HEK293 (cell line): ENCODE results near the gene QRICH1.

Experiments used
- CTCF ChIA-PET: fragments of 350-600 bp; formaldehyde crosslinking; extraction: SDS; loops from one replicate; lab custom pipeline; 2021; ENCODE audit warnings: antibody characterized with exemption; lab: Yijun Ruan, JAX
- POLR2A ChIA-PET: fragments of 300-600 bp; formaldehyde crosslinking; extraction: SDS; loops from one replicate; lab custom pipeline; 2020; ENCODE audit warnings: antibody characterized with exemption, inconsistent platforms; lab: Yijun Ruan, JAX
- H3K27ac ChIP-seq: fragments of 200-500 bp; sonication (Bioruptor generic); 2 replicates; pipeline ENCODE4 v1.5.1; 2014; ENCODE audit warnings: low read depth, low read length, control low read depth, inconsistent platforms; ENCODE audit errors: extremely low read depth
- H3K36me3 ChIP-seq, 2 experiments: fragments of 200-500 bp in 1 of 2; sonication (Bioruptor generic) in 1 of 2; 1 replicate in 1 of 2; 2 replicates in 1 of 2; pipeline ENCODE4 v1.5.1; 2014 to 2017; ENCODE audit warnings: inconsistent platforms in 2 of 2, low read length in 2 of 2; ENCODE audit not compliant: control insufficient read depth in 2 of 2, insufficient read depth in 1 of 2
- H3K4me1 ChIP-seq: fragments of 200-500 bp; sonication (Bioruptor generic); 2 replicates; pipeline ENCODE4 v1.5.1; 2014; ENCODE audit warnings: mild to moderate bottlenecking, low read length, inconsistent platforms; ENCODE audit not compliant: control insufficient read depth, insufficient read depth
- H3K4me3 ChIP-seq: 2 replicates; pipeline ENCODE4 v1.5.1; 2011; ENCODE audit warnings: low read depth, mild to moderate bottlenecking, control low read depth, low read length, moderate library complexity
- H3K9me3 ChIP-seq: fragments of 200-500 bp; sonication (Bioruptor generic); 2 replicates; pipeline ENCODE4 v1.5.1; 2014; ENCODE audit warnings: low read depth, low read length, inconsistent platforms; ENCODE audit not compliant: control insufficient read depth, insufficient read depth
- ELK4 ChIP-seq: IDR thresholded peaks from 2 replicates; pipeline ENCODE4 v1.6.1; 2011; ENCODE audit warnings: mild to moderate bottlenecking, low read depth, low read length, borderline replicate concordance
- IKZF3 ChIP-seq: fragments of 450-650 bp; IDR thresholded peaks from 2 replicates; pipeline ENCODE4 v1.5.0; 2018; ENCODE audit warnings: missing biosample characterization, mild to moderate bottlenecking, missing genetic modification characterization, moderate library complexity
- KLF7 ChIP-seq: fragments of 450-650 bp; formaldehyde crosslinking; IDR thresholded peaks from 2 replicates; pipeline ENCODE4 v1.5.1; 2016; ENCODE audit warnings: missing biosample characterization, missing genetic modification characterization, borderline replicate concordance
- KLF8 ChIP-seq: fragments of 450-650 bp; formaldehyde crosslinking; IDR thresholded peaks from 2 replicates; pipeline ENCODE4 v1.5.1; 2016; ENCODE audit warnings: missing biosample characterization, missing genetic modification characterization
- PRDM10 ChIP-seq: fragments of 450-650 bp; formaldehyde crosslinking; IDR thresholded peaks from 2 replicates; pipeline ENCODE4 v1.5.1; 2016; ENCODE audit warnings: missing biosample characterization, missing genetic modification characterization
- PRDM4 ChIP-seq: fragments of 450-650 bp; formaldehyde crosslinking; IDR thresholded peaks from 2 replicates; pipeline ENCODE4 v1.5.1; 2017; ENCODE audit warnings: missing biosample characterization, missing genetic modification characterization
- RBAK ChIP-seq: fragments of 450-650 bp; formaldehyde crosslinking; IDR thresholded peaks from 2 replicates; pipeline ENCODE4 v1.5.1; 2016; ENCODE audit warnings: missing biosample characterization, missing genetic modification characterization
- ZBTB21 ChIP-seq: fragments of 450-650 bp; formaldehyde crosslinking; IDR thresholded peaks from 2 replicates; pipeline ENCODE4 v1.5.1; 2017; ENCODE audit warnings: missing biosample characterization, missing genetic modification characterization
- ZEB2 ChIP-seq: fragments of 450-650 bp; formaldehyde crosslinking; IDR thresholded peaks from 2 replicates; pipeline ENCODE4 v1.5.1; 2016; ENCODE audit warnings: missing biosample characterization, missing genetic modification characterization
- ZFHX2 ChIP-seq: fragments of 450-650 bp; formaldehyde crosslinking; conservative IDR thresholded peaks from 2 replicates; pipeline ENCODE4 v1.5.1; 2016; ENCODE audit warnings: missing biosample characterization, missing genetic modification characterization
- ZNF202 ChIP-seq: fragments of 450-650 bp; formaldehyde crosslinking; IDR thresholded peaks from 2 replicates; pipeline ENCODE4 v1.5.1; 2016; ENCODE audit warnings: missing biosample characterization, missing genetic modification characterization, borderline replicate concordance
- ZNF26 ChIP-seq: fragments of 450-650 bp; formaldehyde crosslinking; IDR thresholded peaks from 2 replicates; pipeline ENCODE4 v1.5.1; 2016; ENCODE audit warnings: missing biosample characterization, missing genetic modification characterization
- ZNF280D ChIP-seq: fragments of 450-650 bp; formaldehyde crosslinking; IDR thresholded peaks from 2 replicates; pipeline ENCODE4 v1.5.1; 2016; ENCODE audit warnings: missing biosample characterization, missing genetic modification characterization
- ZNF302 ChIP-seq: fragments of 450-650 bp; formaldehyde crosslinking; IDR thresholded peaks from 2 replicates; pipeline ENCODE4 v1.5.1; 2016; ENCODE audit warnings: missing biosample characterization, missing genetic modification characterization, low read depth
- ZNF335 ChIP-seq: fragments of 450-650 bp; formaldehyde crosslinking; conservative IDR thresholded peaks from 2 replicates; pipeline ENCODE4 v1.5.1; 2016; ENCODE audit warnings: missing biosample characterization, missing genetic modification characterization
- ZNF37A ChIP-seq: fragments of 450-650 bp; IDR thresholded peaks from 2 replicates; pipeline ENCODE4 v1.5.1; 2018; ENCODE audit warnings: missing biosample characterization, missing genetic modification characterization
- ZNF394 ChIP-seq: fragments of 450-650 bp; formaldehyde crosslinking; IDR thresholded peaks from 2 replicates; pipeline ENCODE4 v1.5.1; 2016; ENCODE audit warnings: missing biosample characterization, missing genetic modification characterization, mild to moderate bottlenecking, moderate library complexity, borderline replicate concordance
- ZNF398 ChIP-seq: fragments of 450-650 bp; formaldehyde crosslinking; IDR thresholded peaks from 2 replicates; pipeline ENCODE4 v1.5.1; 2017; ENCODE audit warnings: missing biosample characterization, missing genetic modification characterization
- ZNF658 ChIP-seq: fragments of 450-650 bp; formaldehyde crosslinking; IDR thresholded peaks from 2 replicates; pipeline ENCODE4; 2016; ENCODE audit warnings: missing biosample characterization, missing genetic modification characterization
- ZNF791 ChIP-seq: fragments of 450-650 bp; formaldehyde crosslinking; IDR thresholded peaks from 2 replicates; pipeline ENCODE4 v1.5.1; 2016; ENCODE audit warnings: missing biosample characterization, missing genetic modification characterization
- ZNF830 ChIP-seq: fragments of 450-650 bp; IDR thresholded peaks from 2 replicates; pipeline ENCODE4 v1.5.0; 2018; ENCODE audit warnings: missing biosample characterization, missing genetic modification characterization, low read depth, mild to moderate bottlenecking, moderate library complexity

QRICH1 gene

GRCh38 chr3:49028673-49029562, 65.0 kb downstream of the QRICH1 start, which contains the start of gene IMPDH2:
TSS of gene IMPDH2 (minus strand) at chr3:49029398. CDS start at chr3:49029350, 48 bp downstream.
- peak within 1 kb of the TSS; percentile 58 for H3K27ac ChIP-seq
- peaks cover 5 to 89% of the 10 kb centered on the region in 2 experiments; a peak in 2 of 3 replicates for H3K36me3 ChIP-seq
- no peaks in the 10 kb centered on the region for H3K4me1 ChIP-seq
- no peaks in the 10 kb centered on the region for H3K9me3 ChIP-seq
- CTCF ChIA-PET: interaction anchor here (0.5 to 1.1 kb wide), 3 partner anchors 41 to 63 kb away, joined by 3 to 5 read pairs (median 3); no protein-coding TSS in a partner anchor
- POLR2A ChIA-PET: interaction anchor here (0.6 to 1.9 kb wide), 25 partner anchors 8 to 642 kb away, joined by 3 to 28 read pairs (median 3); partner anchors contain the start of genes DALRD3, KLHDC8B, LAMB2 and P4HTM
- peak within 1 kb of the TSS; percentile 83 for H3K4me3 ChIP-seq
- TF ChIP-seq PRDM4 (tag by site-specific recombination): 0 out of 2 replicates have a peak, but pooled peaks have one; percentile 22
- TF ChIP-seq ZNF791 (tag by site-specific recombination): no peak
- no peak for TF ChIP-seq ZNF830 (tag by site-specific recombination)
- TF ChIP-seq ZNF398: peak; percentile 39; the same call in 1 of the 2 replicates
- no peak for TF ChIP-seq IKZF3 (tag by site-specific recombination)
- 0 out of 2 replicates have a peak, but pooled peaks have one; percentile 66 for TF ChIP-seq KLF8 (tag by site-specific recombination)
- TF ChIP-seq ZFHX2 (tag by site-specific recombination): peak; percentile 91
- TF ChIP-seq ZNF394 (tag by site-specific recombination): peak; percentile 36
- TF ChIP-seq KLF7: 0 out of 2 replicates have a peak, but pooled peaks have one; percentile 59
- TF ChIP-seq ZNF302 (tag by site-specific recombination): no peak
- no peak; the same call in 1 of the 2 replicates for TF ChIP-seq ZEB2 (tag by site-specific recombination)
- peak; percentile 70 for TF ChIP-seq PRDM10 (tag by site-specific recombination)
- TF ChIP-seq ZNF26 (tag by site-specific recombination): no peak
- TF ChIP-seq ZBTB21 (tag by site-specific recombination): peak; percentile 96
- no peak for TF ChIP-seq ZNF202
- TF ChIP-seq ZNF280D (tag by site-specific recombination): no peak
- peak; percentile 82 for TF ChIP-seq ZNF335 (tag by site-specific recombination)
- TF ChIP-seq RBAK (tag by site-specific recombination): no peak
- no peak for TF ChIP-seq ELK4
- TF ChIP-seq ZNF37A (tag by site-specific recombination): no peak
- no peak for TF ChIP-seq ZNF658 (tag by site-specific recombination)
